ENCODE results near the gene TBC1D9B. TPM values are rescaled to one million over a fixed set of nuclear protein-coding genes. Genes with fewer than 3 reads are reported as not detected.

The TBC1D9B gene
- total RNA-seq, 1 donor from 2014 or later, result 32.9 TPM

DNA sequence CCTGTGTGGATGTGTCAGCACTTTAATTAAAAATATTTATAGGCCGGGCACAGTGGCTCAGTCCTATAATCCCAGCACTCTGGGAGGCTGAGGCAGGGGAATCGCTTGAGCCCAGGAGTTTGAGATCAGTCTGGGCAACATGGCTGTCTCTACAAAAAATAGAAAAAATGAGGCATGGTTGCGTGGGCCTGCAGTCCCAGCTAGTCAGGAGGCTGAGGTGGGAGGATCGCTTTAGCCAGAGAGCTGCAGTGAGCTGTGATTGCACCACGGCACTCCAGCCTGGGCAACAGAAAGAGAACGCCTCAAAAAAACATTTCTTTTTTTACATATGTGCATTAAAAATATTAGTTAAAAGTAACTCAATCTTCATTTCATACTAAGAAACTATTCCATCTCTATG, 6.2 kb downstream of the TBC1D9B start:
- Histone ChIP-seq H3K4me3 (ENCODE audit: low read length in 3 of 3) (no peak overlapping the region), H3K27me3 (ENCODE audit: control insufficient read depth in 3 of 3, insufficient read depth in 3 of 3, low read length in 3 of 3) (no peaks in the 10 kb centered on the region), H3K9ac (ENCODE audit: low read depth in 1 of 3, low read length in 3 of 3) (no peak overlapping the region), H3K9me3 (ENCODE audit: control insufficient read depth in 3 of 3, low read length in 3 of 3) (no peaks in the 10 kb centered on the region), H3K27ac (ENCODE audit: low read depth, low read length) (peak overlapping the region; percentile 71), H3K4me1 (ENCODE audit: control insufficient read depth in 3 of 3, insufficient read depth in 3 of 3, low read length in 3 of 3) (peaks cover 16 to 31% (median 25%) of the 10 kb centered on the region in 3 donors), H3K36me3 (ENCODE audit: control insufficient read depth in 3 of 3, insufficient read depth in 3 of 3, low read length in 3 of 3) (peaks cover 29 to 36% (median 32%) of the 10 kb centered on the region in 3 donors)

DNA sequence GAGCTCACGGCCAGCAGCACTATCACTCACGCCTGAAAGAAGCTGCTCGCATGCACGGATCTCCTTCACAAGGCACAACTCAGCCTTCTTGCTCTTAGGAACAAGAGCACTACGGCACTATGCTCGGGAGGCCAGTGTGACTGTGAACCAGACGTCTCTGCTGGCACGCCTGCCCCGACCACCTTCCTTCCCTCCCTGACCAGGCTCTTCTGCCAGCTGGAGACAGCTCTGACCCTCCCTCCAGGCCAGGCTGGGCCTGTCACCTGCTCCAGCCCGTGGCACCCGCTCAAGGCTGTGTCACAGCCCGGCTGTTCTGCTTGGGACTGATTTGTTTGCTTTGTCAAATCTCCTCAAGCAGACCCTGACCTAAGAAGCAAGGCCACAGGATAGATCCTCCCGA, 7.0 kb downstream of the TBC1D9B start:
- Histone ChIP-seq H3K27ac (ENCODE audit: low read depth, low read length) (peak overlapping the region; percentile 71), H3K4me3 (ENCODE audit: low read length in 3 of 3) (peak overlapping the region; percentile 4 to 35 (median 35)), H3K4me1 (ENCODE audit: control insufficient read depth in 3 of 3, insufficient read depth in 3 of 3, low read length in 3 of 3) (peaks cover 12 to 26% (median 21%) of the 10 kb centered on the region in 3 donors), H3K9ac (ENCODE audit: low read depth in 1 of 3, low read length in 3 of 3) (peak overlapping the region in 2 of 3 donors; percentile 63 to 70), H3K9me3 (ENCODE audit: control insufficient read depth in 3 of 3, low read length in 3 of 3) (no peaks in the 10 kb centered on the region), H3K36me3 (ENCODE audit: control insufficient read depth in 3 of 3, insufficient read depth in 3 of 3, low read length in 3 of 3) (peaks cover 32 to 39% (median 38%) of the 10 kb centered on the region in 3 donors), H3K27me3 (ENCODE audit: control insufficient read depth in 3 of 3, insufficient read depth in 3 of 3, low read length in 3 of 3) (no peaks in the 10 kb centered on the region)

DNA sequence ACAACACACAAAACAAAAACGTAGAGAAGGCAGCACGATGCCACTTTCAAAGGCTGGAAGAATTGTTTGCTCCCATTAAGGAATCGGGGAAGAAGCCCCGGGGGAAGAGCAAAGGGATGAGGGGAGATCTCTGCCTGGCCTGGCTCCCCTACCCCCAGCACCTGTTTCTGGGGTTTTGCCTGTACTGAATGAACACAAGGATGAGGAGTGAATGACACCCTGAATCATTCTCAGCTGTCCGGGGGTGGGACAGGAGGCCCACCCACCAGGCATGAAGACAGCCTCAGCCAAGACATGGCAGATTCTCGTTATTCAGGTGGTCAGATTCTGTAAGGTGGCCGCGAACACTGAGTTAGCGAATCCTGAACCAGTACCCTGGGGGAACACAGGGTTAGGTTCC, 7.5 kb downstream of the TBC1D9B start:
- Histone ChIP-seq H3K27ac (ENCODE audit: low read depth, low read length) (peak overlapping the region; percentile 71), H3K36me3 (ENCODE audit: control insufficient read depth in 3 of 3, insufficient read depth in 3 of 3, low read length in 3 of 3) (peaks cover 35 to 44% (median 43%) of the 10 kb centered on the region in 3 donors)

GRCh38 chr5:179895861-179896260, 11.8 kb downstream of the TBC1D9B start:
- Histone ChIP-seq H3K4me3 (ENCODE audit: low read length in 3 of 3) (no peak overlapping the region), H3K27ac (ENCODE audit: low read depth, low read length) (no peak overlapping the region), H3K4me1 (ENCODE audit: control insufficient read depth in 3 of 3, insufficient read depth in 3 of 3, low read length in 3 of 3) (peaks cover under 1 to 10% (median 8%) of the 10 kb centered on the region in 3 donors), H3K27me3 (ENCODE audit: control insufficient read depth in 3 of 3, insufficient read depth in 3 of 3, low read length in 3 of 3) (no peaks in the 10 kb centered on the region), H3K36me3 (ENCODE audit: control insufficient read depth in 3 of 3, insufficient read depth in 3 of 3, low read length in 3 of 3) (peaks cover 54 to 67% (median 59%) of the 10 kb centered on the region in 3 donors), H3K9ac (ENCODE audit: low read depth in 1 of 3, low read length in 3 of 3) (no peak overlapping the region), H3K9me3 (ENCODE audit: control insufficient read depth in 3 of 3, low read length in 3 of 3) (no peaks in the 10 kb centered on the region)

More for the DNA sequence above, 7.5 kb downstream of the TBC1D9B start:
- Histone ChIP-seq H3K27me3 (ENCODE audit: control insufficient read depth in 3 of 3, insufficient read depth in 3 of 3, low read length in 3 of 3) (no peaks in the 10 kb centered on the region), H3K4me1 (ENCODE audit: control insufficient read depth in 3 of 3, insufficient read depth in 3 of 3, low read length in 3 of 3) (peaks cover 12 to 26% (median 21%) of the 10 kb centered on the region in 3 donors), H3K9me3 (ENCODE audit: control insufficient read depth in 3 of 3, low read length in 3 of 3) (no peaks in the 10 kb centered on the region), H3K9ac (ENCODE audit: low read depth in 1 of 3, low read length in 3 of 3) (peak overlapping the region in 1 of 3 donors; percentile 70), H3K4me3 (ENCODE audit: low read length in 3 of 3) (peak overlapping the region in 2 of 3 donors; percentile 35)

DNA sequence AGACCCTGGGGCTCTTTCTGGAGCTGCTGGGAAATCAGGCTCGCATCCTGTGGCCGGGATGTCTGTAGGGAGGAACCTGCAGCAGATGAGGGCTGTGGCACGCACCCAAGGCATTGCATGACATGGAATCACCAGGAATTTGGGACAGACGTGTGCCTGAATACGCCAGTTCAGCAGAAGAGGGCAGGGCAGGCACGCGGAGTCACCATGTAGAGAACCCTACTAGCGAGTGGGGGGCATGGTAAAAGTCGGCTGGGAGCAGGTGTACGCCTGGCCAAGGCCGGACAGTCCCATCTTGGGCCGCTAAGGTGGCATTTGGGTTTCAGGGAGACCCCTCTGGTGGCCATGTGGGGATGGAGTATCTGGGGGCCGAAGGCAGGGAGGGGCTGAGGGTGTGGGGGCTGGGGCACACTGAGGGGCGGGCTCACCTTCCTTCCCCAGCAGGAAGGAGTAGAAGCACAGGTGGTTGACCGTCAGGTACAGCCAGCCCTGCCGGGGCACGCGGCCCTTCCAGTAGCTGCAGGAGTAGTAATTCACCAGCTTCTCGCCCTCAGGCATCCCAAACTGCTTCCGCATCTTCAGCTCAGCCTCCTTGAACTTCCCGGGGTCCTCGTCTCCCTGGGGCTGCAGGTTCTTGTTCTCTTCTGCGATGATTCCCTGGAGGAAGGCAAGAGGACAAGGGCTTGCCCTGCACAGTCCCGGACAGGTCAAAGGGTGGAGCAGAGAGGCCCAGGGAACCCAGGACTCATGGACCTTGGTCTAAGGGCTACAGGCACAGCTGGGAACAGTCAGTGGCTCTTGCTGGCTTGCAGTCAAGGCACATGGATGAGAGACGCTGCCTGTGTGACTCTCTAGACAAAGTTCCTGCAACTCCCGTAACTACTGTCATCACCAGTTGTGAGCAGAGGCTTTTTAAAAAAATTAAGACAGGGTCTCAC, 13.5 kb downstream of the TBC1D9B start:
- no peaks in the 10 kb centered on the region for H3K27me3 ChIP-seq (ENCODE audit: control insufficient read depth in 3 of 3, insufficient read depth in 3 of 3, low read length in 3 of 3)
- H3K4me3 ChIP-seq (ENCODE audit: low read length in 3 of 3), result no peak overlapping the region
- H3K36me3 ChIP-seq (ENCODE audit: control insufficient read depth in 3 of 3, insufficient read depth in 3 of 3, low read length in 3 of 3), result peaks cover 68 to 84% (median 71%) of the 10 kb centered on the region in 3 donors
- no peak overlapping the region for H3K27ac ChIP-seq (ENCODE audit: low read depth, low read length)
- no peaks in the 10 kb centered on the region for H3K9me3 ChIP-seq (ENCODE audit: control insufficient read depth in 3 of 3, low read length in 3 of 3)
- H3K9ac ChIP-seq (ENCODE audit: low read depth in 1 of 3, low read length in 3 of 3), result no peak overlapping the region
- no peaks in the 10 kb centered on the region for H3K4me1 ChIP-seq (ENCODE audit: control insufficient read depth in 3 of 3, insufficient read depth in 3 of 3, low read length in 3 of 3)

- no peak overlapping the region for H3K9ac ChIP-seq (ENCODE audit: low read depth in 1 of 3, low read length in 3 of 3)
- H3K27ac ChIP-seq (ENCODE audit: low read depth, low read length), result no peak overlapping the region
- H3K4me1 ChIP-seq (ENCODE audit: control insufficient read depth in 3 of 3, insufficient read depth in 3 of 3, low read length in 3 of 3), result no peaks in the 10 kb centered on the region
- no peak overlapping the region for H3K4me3 ChIP-seq (ENCODE audit: low read length in 3 of 3)
- H3K27me3 ChIP-seq (ENCODE audit: control insufficient read depth in 3 of 3, insufficient read depth in 3 of 3, low read length in 3 of 3), result no peaks in the 10 kb centered on the region
- no peaks in the 10 kb centered on the region for H3K9me3 ChIP-seq (ENCODE audit: control insufficient read depth in 3 of 3, low read length in 3 of 3)
- peaks cover 68 to 86% (median 74%) of the 10 kb centered on the region in 3 donors for H3K36me3 ChIP-seq (ENCODE audit: control insufficient read depth in 3 of 3, insufficient read depth in 3 of 3, low read length in 3 of 3)
Measured at GRCh38 chr5:179893076-179893957, 14.4 kb downstream of the TBC1D9B start.

DNA sequence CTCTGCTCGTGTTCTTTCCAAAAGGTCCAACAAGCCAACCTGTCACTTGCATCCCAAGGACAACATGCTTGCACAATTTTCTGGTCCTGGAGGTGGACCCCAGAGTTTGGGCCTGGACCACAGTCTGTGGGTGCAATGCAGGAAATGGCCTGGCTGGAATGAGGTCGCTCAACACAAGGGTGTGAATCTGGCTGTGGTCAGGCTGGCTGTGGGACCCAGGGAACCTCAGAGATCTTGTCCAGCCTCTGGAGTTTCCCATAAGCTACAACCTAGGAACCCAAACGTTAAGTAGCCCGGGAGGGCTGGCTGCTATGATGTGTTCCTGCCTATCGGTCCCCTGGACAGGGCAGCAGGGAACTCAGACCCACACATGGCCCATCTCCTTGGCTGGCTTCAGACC, 15.4 kb downstream of the TBC1D9B start:
- H3K27me3 ChIP-seq (ENCODE audit: control insufficient read depth in 3 of 3, insufficient read depth in 3 of 3, low read length in 3 of 3), result no peaks in the 10 kb centered on the region
- H3K36me3 ChIP-seq (ENCODE audit: control insufficient read depth in 3 of 3, insufficient read depth in 3 of 3, low read length in 3 of 3), result peaks cover 73 to 85% (median 77%) of the 10 kb centered on the region in 3 donors
- no peaks in the 10 kb centered on the region for H3K9me3 ChIP-seq (ENCODE audit: control insufficient read depth in 3 of 3, low read length in 3 of 3)
- H3K9ac ChIP-seq (ENCODE audit: low read depth in 1 of 3, low read length in 3 of 3), result no peak overlapping the region
- no peak overlapping the region for H3K4me3 ChIP-seq (ENCODE audit: low read length in 3 of 3)
- no peak overlapping the region for H3K27ac ChIP-seq (ENCODE audit: low read depth, low read length)
- H3K4me1 ChIP-seq (ENCODE audit: control insufficient read depth in 3 of 3, insufficient read depth in 3 of 3, low read length in 3 of 3), result peaks cover 3 to 6% (median 5%) of the 10 kb centered on the region in 3 donors

GRCh38 chr5:179890751-179891682, 16.7 kb downstream of the TBC1D9B start:
- Histone ChIP-seq H3K4me3 (ENCODE audit: low read length in 3 of 3) (no peak overlapping the region), H3K36me3 (ENCODE audit: control insufficient read depth in 3 of 3, insufficient read depth in 3 of 3, low read length in 3 of 3) (peaks cover 73 to 80% (median 78%) of the 10 kb centered on the region in 3 donors), H3K9ac (ENCODE audit: low read depth in 1 of 3, low read length in 3 of 3) (no peak overlapping the region), H3K27ac (ENCODE audit: low read depth, low read length) (no peak overlapping the region), H3K27me3 (ENCODE audit: control insufficient read depth in 3 of 3, insufficient read depth in 3 of 3, low read length in 3 of 3) (no peaks in the 10 kb centered on the region), H3K4me1 (ENCODE audit: control insufficient read depth in 3 of 3, insufficient read depth in 3 of 3, low read length in 3 of 3) (peaks cover 7 to 18% (median 16%) of the 10 kb centered on the region in 3 donors), H3K9me3 (ENCODE audit: control insufficient read depth in 3 of 3, low read length in 3 of 3) (no peaks in the 10 kb centered on the region)

- Histone ChIP-seq H3K9ac (ENCODE audit: low read depth in 1 of 3, low read length in 3 of 3) (no peak overlapping the region), H3K4me3 (ENCODE audit: low read length in 3 of 3) (no peak overlapping the region), H3K27me3 (ENCODE audit: control insufficient read depth in 3 of 3, insufficient read depth in 3 of 3, low read length in 3 of 3) (no peaks in the 10 kb centered on the region), H3K9me3 (ENCODE audit: control insufficient read depth in 3 of 3, low read length in 3 of 3) (no peaks in the 10 kb centered on the region), H3K36me3 (ENCODE audit: control insufficient read depth in 3 of 3, insufficient read depth in 3 of 3, low read length in 3 of 3) (peaks cover 70 to 72% (median 71%) of the 10 kb centered on the region in 3 donors), H3K4me1 (ENCODE audit: control insufficient read depth in 3 of 3, insufficient read depth in 3 of 3, low read length in 3 of 3) (peaks cover 13 to 23% (median 22%) of the 10 kb centered on the region in 3 donors), H3K27ac (ENCODE audit: low read depth, low read length) (no peak overlapping the region)
Measured at GRCh38 chr5:179889885-179890284, 17.8 kb downstream of the TBC1D9B start.
